HFFc6 (cell line): ENCODE results near the gene SIT1. TPM values are rescaled to one million over a fixed set of nuclear protein-coding genes. Genes with fewer than 3 reads are reported as not detected.
A peak's percentile ranks its signal among the peaks of the same experiment; 100 is the strongest.

Source experiments
- DNase-seq: peaks from one replicate; pipeline ENCODE4 v3.0.0-alpha.2; 2018
- H3K27ac Mint-ChIP-seq: 2 replicates; pipeline ENCODE4 v1.8.0; 2020; ENCODE audit warnings: mild to moderate bottlenecking, mixed read lengths
- H3K27me3 Mint-ChIP-seq: 2 replicates; pipeline ENCODE4 v1.8.0; 2021; ENCODE audit warnings: mild to moderate bottlenecking, moderate library complexity, mixed read lengths; ENCODE audit not compliant: insufficient read depth
- H3K36me3 Mint-ChIP-seq: 2 replicates; pipeline ENCODE4 v1.8.0; 2021; ENCODE audit warnings: low read depth, mixed read lengths
- H3K4me1 Mint-ChIP-seq: 2 replicates; pipeline ENCODE4 v1.8.0; 2020; ENCODE audit warnings: low read depth, mixed read lengths
- H3K4me3 Mint-ChIP-seq: 2 replicates; pipeline ENCODE4 v1.8.0; 2020; ENCODE audit warnings: mild to moderate bottlenecking, moderate library complexity, mixed read lengths
- H3K9me3 Mint-ChIP-seq: 2 replicates; pipeline ENCODE4 v1.8.0; 2020; ENCODE audit warnings: mild to moderate bottlenecking, mixed read lengths
- CTCF ChIP-seq: fragments of 200-600 bp; sonication (generic); IDR thresholded peaks from 2 replicates; pipeline ENCODE4 v1.5.0; 2021; ENCODE audit warnings: antibody characterized with exemption, mild to moderate bottlenecking
- total RNA-seq, 6 experiments: library from RNA; stranded (reverse); fragmentation: NEBNext Ultra II Directional; extraction: Animal tissue kit (Norgen Biotek cat#: 25700); gene quantifications; 2 replicates in 1 of 6; 3 replicates in 5 of 6; pipeline ENCODE4 v1.2.3, GENCODE V29; 2021

SIT1 gene
- total RNA-seq, 6 experiments from 2014 or later: not detected

DNA sequence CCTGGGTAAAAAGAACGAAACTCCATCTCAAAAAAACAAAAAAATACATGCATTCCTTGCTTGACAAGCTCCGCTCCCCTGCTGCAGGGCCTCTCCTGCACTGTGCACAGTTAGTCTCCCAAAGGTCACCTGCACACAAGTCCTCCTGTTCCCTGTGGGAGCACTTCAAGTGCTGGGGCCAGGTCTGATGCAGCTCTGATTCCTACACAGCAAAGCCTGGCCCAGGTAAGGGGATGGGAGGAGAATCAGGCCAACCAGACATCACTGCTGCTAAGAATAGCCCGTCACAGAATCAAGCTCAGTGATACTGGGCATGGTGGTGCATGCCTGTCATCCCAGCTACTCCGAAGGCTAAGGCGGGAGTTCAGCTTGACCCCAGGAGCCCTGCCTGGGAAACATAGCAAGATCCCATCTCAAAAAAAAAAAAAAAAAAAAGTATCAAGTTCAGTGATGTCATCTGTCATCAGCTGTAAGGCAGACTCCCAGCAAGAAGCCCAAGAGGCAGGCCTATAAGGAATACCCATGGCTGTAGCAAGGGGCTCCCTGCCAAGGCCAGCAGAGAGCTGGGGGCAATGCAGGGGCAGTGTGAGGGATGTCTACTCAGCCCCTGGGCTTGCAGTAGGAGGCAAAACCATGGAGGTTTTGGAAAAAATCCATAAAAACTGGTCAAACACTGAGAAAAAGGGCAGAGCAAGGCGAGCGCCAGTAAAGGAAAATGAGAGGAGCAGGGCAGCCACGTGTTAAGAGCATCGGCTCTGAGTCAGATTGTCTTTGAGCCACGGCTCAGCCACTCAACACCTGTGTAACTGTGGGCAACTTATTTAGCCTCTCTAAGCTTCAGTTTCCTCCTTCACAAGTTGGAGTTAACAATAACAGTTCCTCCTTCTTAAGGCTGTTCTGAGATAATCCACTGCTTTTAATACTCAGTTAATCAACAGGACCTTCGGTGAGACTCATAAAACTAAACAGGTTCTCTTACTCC, 35.8 kb upstream of the SIT1 start:
- Mint-ChIP-seq H3K4me1 (peaks cover 75% of the 10 kb centered on the region), H3K4me3 (peak overlapping the region; percentile 100), H3K27me3 (peaks cover 41% of the 10 kb centered on the region), H3K9me3 (no peaks in the 10 kb centered on the region), H3K36me3 (peaks cover 67% of the 10 kb centered on the region), H3K27ac (peak overlapping the region; percentile 61)
- no peak for TF ChIP-seq CTCF
- peak; percentile 34 for DNase-seq

DNA sequence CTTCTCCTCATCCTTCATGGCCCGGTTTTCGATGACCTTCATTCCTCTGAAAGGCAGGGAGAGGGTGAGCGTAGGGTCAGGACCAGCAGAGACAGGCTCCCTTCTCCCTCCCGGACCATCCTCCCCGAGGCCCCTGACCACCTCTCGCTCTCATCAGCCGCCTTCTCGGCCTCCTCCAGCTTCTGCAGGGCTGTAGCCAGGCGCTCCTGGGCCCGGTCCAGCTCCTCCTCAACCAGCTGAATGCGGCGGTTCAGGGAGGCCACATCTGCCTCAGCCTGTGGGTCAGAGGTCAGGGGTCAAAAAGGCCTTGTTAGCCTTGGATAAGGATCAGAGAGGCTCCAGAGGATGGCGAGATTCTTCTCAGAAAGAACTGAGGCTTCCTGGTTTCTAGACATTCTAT, 34.8 kb upstream of the SIT1 start:
- H3K4me1 Mint-ChIP-seq: peaks cover 80% of the 10 kb centered on the region
- H3K9me3 Mint-ChIP-seq: no peaks in the 10 kb centered on the region
- no peak for TF ChIP-seq CTCF
- DNase-seq: no peak
- peaks cover 34% of the 10 kb centered on the region for H3K27me3 Mint-ChIP-seq
- peak overlapping the region; percentile 100 for H3K4me3 Mint-ChIP-seq
- H3K36me3 Mint-ChIP-seq: peaks cover 67% of the 10 kb centered on the region
- peak overlapping the region; percentile 61 for H3K27ac Mint-ChIP-seq

- H3K9me3 Mint-ChIP-seq: no peaks in the 10 kb centered on the region
- H3K27me3 Mint-ChIP-seq: peaks cover 35% of the 10 kb centered on the region
- peaks cover 67% of the 10 kb centered on the region for H3K36me3 Mint-ChIP-seq
- H3K27ac Mint-ChIP-seq: peak overlapping the region; percentile 71
- H3K4me3 Mint-ChIP-seq: peak overlapping the region; percentile 100
- H3K4me1 Mint-ChIP-seq: peaks cover 86% of the 10 kb centered on the region
- no peak for TF ChIP-seq CTCF
- DNase-seq: no peak
These were observed 34.2 kb upstream of the SIT1 start for GRCh38 chr9:35684921-35685320.

DNA sequence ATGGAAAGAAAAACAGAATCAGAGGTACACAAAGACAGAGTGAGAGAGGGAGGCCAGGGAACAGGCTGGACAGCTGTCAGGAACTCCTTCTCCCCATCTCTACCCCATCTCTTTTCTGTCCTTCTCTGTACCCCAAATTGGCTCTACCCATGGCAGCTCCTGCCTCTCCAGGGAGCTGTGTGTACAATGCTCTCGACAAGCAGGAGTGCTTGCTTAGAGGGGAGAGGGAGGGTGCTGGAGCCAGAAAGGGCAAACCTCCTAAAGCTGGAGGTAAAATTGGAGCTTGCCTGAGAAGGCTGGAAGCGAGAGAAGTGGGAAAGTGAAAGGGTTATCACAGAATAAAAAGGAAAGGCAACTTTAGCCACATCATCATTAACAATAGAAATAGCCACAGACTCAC, 32.6 kb upstream of the SIT1 start:
- DNase-seq: no peak
- H3K27me3 Mint-ChIP-seq: peaks cover 31% of the 10 kb centered on the region
- TF ChIP-seq CTCF: no peak
- H3K27ac Mint-ChIP-seq: peak overlapping the region; percentile 79
- peak overlapping the region; percentile 65 for H3K4me3 Mint-ChIP-seq
- peaks cover 96% of the 10 kb centered on the region for H3K4me1 Mint-ChIP-seq
- H3K9me3 Mint-ChIP-seq: no peaks in the 10 kb centered on the region
- H3K36me3 Mint-ChIP-seq: peaks cover 58% of the 10 kb centered on the region

DNA sequence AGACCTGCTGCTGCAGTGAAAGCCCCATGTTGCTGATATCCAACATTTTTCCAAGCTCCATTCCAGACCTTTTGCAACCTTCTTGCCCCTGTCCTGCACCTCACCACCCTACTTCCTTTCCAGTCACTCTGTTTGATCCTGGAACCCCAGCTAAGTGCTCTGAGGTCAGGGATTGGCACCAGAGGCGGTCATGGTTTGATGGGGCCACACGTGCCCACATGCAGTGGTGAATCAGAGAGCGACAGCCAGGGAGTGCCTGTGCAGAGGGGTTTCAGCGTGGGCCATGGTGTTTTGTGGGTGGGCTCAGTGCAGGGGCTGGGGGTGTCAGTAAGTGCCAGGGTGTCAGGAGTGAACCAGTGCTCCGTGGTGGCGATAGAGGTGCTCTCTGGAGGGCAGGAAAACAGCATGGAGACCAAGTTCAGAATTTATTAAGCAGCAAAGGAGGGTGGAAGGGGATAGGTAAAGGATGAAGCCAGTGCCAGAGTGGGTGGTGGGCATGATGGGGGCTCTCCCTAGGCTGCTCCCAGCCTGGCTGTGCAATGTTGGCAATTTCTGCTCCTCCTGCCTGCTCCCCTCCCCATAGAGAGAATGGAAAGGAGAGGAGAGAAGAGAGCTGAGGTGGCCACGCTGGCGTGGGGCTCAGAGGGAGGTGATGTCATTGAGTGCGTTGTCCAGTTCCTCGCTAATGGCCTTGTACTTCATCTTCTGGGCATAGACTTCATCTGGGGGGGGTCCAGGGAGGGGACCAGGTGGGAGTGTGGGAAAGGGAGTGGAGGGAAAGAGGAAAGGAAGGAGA, 32.0 kb upstream of the SIT1 start:
- DNase-seq: no peak
- Mint-ChIP-seq H3K27me3 (peaks cover 31% of the 10 kb centered on the region), H3K9me3 (no peaks in the 10 kb centered on the region), H3K36me3 (peaks cover 52% of the 10 kb centered on the region), H3K27ac (peak overlapping the region; percentile 79), H3K4me1 (peaks cover 96% of the 10 kb centered on the region), H3K4me3 (peak overlapping the region; percentile 65)
- no peak for TF ChIP-seq CTCF
